IMR-90 (cell line): ENCODE results near the gene ST14. TPM values are rescaled to one million over a fixed set of nuclear protein-coding genes. Genes with fewer than 3 reads are reported as not detected.

Experiments used
- ATAC-seq: fragments of 200-7000 bp; cut with Tn5 transposase; 2 replicates; pipeline ENCODE4 v1.9.1; 2020; ENCODE audit warnings: low read depth, mild to moderate bottlenecking, moderate library complexity
- BruUV-seq: library from RNA; stranded (reverse); fragments of 400-500 nt; replicated peaks from 2 replicates; lab custom pipeline; 2021; lab: Mats Ljungman, UMichigan
- CTCF ChIA-PET: fragments of 300-600 bp; formaldehyde crosslinking; extraction: SDS; loops from one replicate; lab custom pipeline; 2021; ENCODE audit warnings: antibody characterized with exemption; lab: Yijun Ruan, JAX
- POLR2A ChIA-PET: fragments of 300-600 bp; sonication (Branson Sonifier 250); formaldehyde crosslinking; loops from one replicate; lab custom pipeline; 2022; ENCODE audit warnings: antibody characterized with exemption; ENCODE audit not compliant: unreplicated experiment; lab: Charles Lee
- DNase-seq: peaks from one replicate; pipeline ENCODE4 v3.0.0; 2013
- H2AFZ ChIP-seq: replicated peaks from 2 replicates; pipeline ENCODE3; 2013; ENCODE audit warnings: low read length, mild to moderate bottlenecking; ENCODE audit not compliant: poor library complexity
- H2AK5ac ChIP-seq: 2 replicates; pipeline ENCODE4 v1.6.1; 2013; ENCODE audit warnings: low read depth, low read length, inconsistent platforms
- H2AK9ac ChIP-seq: replicated peaks from 2 replicates; pipeline ENCODE3; 2013; ENCODE audit warnings: mild to moderate bottlenecking, low read depth, low read length, moderate library complexity; ENCODE audit not compliant: poor library complexity
- H2BK120ac ChIP-seq: 2 replicates; pipeline ENCODE4 v1.6.1; 2013; ENCODE audit warnings: low read depth, low read length, inconsistent platforms
- H2BK15ac ChIP-seq: 3 replicates; pipeline ENCODE4 v1.6.1; 2013; ENCODE audit warnings: low read depth, low read length, inconsistent platforms
- H2BK20ac ChIP-seq: 2 replicates; pipeline ENCODE4 v1.6.1; 2013; ENCODE audit warnings: low read depth, mild to moderate bottlenecking, inconsistent platforms, low read length, moderate library complexity
- H2BK5ac ChIP-seq: 2 replicates; pipeline ENCODE4 v1.6.1; 2013; ENCODE audit warnings: mild to moderate bottlenecking, low read depth, low read length, inconsistent platforms; ENCODE audit not compliant: poor library complexity, severe bottlenecking
- H3K14ac ChIP-seq: replicated peaks from 2 replicates; pipeline ENCODE4 v1.6.1; 2013; ENCODE audit warnings: low read depth, low read length, inconsistent platforms
- H3K18ac ChIP-seq: 2 replicates; pipeline ENCODE4 v1.6.1; 2013; ENCODE audit warnings: low read depth, low read length, control low read depth
- H3K23ac ChIP-seq: 2 replicates; pipeline ENCODE4 v1.6.1; 2013; ENCODE audit warnings: low read depth, low read length, inconsistent platforms
- H3K27ac ChIP-seq: 2 replicates; pipeline ENCODE4 v1.5.1; 2013; ENCODE audit warnings: mild to moderate bottlenecking, control low read depth, low read length; ENCODE audit not compliant: insufficient read depth
- H3K27me3 ChIP-seq: 2 replicates; pipeline ENCODE4 v1.6.1; 2013; ENCODE audit warnings: low read length; ENCODE audit not compliant: control insufficient read depth, insufficient read depth
- H3K36me3 ChIP-seq: 2 replicates; pipeline ENCODE4 v1.6.1; 2013; ENCODE audit warnings: low read length, mixed read lengths; ENCODE audit not compliant: control insufficient read depth, insufficient read depth
- H3K4ac ChIP-seq: 2 replicates; pipeline ENCODE4 v1.6.1; 2013; ENCODE audit warnings: low read depth, low read length, inconsistent platforms
- H3K4me1 ChIP-seq: 2 replicates; pipeline ENCODE4 v1.6.1; 2013; ENCODE audit warnings: low read length, mixed read lengths; ENCODE audit not compliant: control insufficient read depth, insufficient read depth
- H3K4me2 ChIP-seq: 2 replicates; pipeline ENCODE4 v1.6.1; 2013; ENCODE audit warnings: low read depth, mild to moderate bottlenecking, control low read depth, low read length, moderate library complexity
- H3K4me3 ChIP-seq: 2 replicates; pipeline ENCODE4 v1.5.1; 2013; ENCODE audit warnings: low read depth, mild to moderate bottlenecking, control low read depth, low read length, moderate library complexity; ENCODE audit not compliant: insufficient read depth
- H3K56ac ChIP-seq: 2 replicates; pipeline ENCODE4 v1.6.1; 2013; ENCODE audit warnings: low read length, inconsistent platforms; ENCODE audit not compliant: insufficient read depth; ENCODE audit errors: extremely low read depth
- H3K79me1 ChIP-seq, 2 experiments: 2 replicates each; pipeline ENCODE4 v1.6.1; 2013; ENCODE audit warnings: low read length in 2 of 2, inconsistent platforms in 1 of 2, low read depth in 1 of 2
- H3K9ac ChIP-seq: 2 replicates; pipeline ENCODE4 v1.6.1; 2013; ENCODE audit warnings: low read depth, low read length, control low read depth
- H3K9me1 ChIP-seq: 2 replicates; pipeline ENCODE4 v1.6.1; 2013; ENCODE audit warnings: low read length, inconsistent platforms; ENCODE audit not compliant: insufficient read depth
- H3K9me3 ChIP-seq: 2 replicates; pipeline ENCODE4 v1.6.1; 2013; ENCODE audit warnings: low read length; ENCODE audit not compliant: control insufficient read depth, insufficient read depth
- H4K20me1 ChIP-seq: 2 replicates; pipeline ENCODE4 v1.6.1; 2013; ENCODE audit warnings: low read length, inconsistent platforms; ENCODE audit not compliant: insufficient read depth
- H4K5ac ChIP-seq: 2 replicates; pipeline ENCODE4 v1.6.1; 2013; ENCODE audit warnings: mild to moderate bottlenecking, low read depth, low read length, control low read depth
- H4K8ac ChIP-seq, 2 experiments: 2 replicates each; pipeline ENCODE4 v1.6.1; 2013; ENCODE audit warnings: low read depth in 2 of 2, low read length in 2 of 2, control low read depth in 1 of 2, inconsistent platforms in 1 of 2
- H4K91ac ChIP-seq: 2 replicates; pipeline ENCODE4 v1.6.1; 2013; ENCODE audit warnings: low read depth, low read length, inconsistent platforms; ENCODE audit not compliant: insufficient read depth
- ELK1 ChIP-seq: fragments of 150-350 bp; IDR thresholded peaks from 2 replicates; pipeline ENCODE4 v1.6.1; 2016; ENCODE audit warnings: low read depth, mild to moderate bottlenecking, low read length, moderate library complexity, borderline replicate concordance
- SMC3 ChIP-seq: fragments of 150-350 bp; IDR thresholded peaks from 2 replicates; pipeline ENCODE4 v1.6.1; 2016; ENCODE audit warnings: low read depth, mild to moderate bottlenecking, antibody characterized with exemption, low read length, moderate library complexity
- WGBS, 2 experiments: methylation state at CpG; one replicate each; pipeline versions ENCODE4 v1.1.5 to v1.1.7; 2013; ENCODE audit warnings: missing lambda C conversion rate in 2 of 2; ENCODE audit not compliant: insufficient read length in 1 of 2; ENCODE audit errors: extremely low coverage in 2 of 2; 5-methylcytosine and 5-hydroxymethylcytosine counted together
- dilution Hi-C: fragments of 300-500 bp; cut with HindIII; formaldehyde crosslinking; loops from one replicate; pipeline ENCODE4 v1.14.3; 2018; ENCODE audit warnings: low sequenced_read_pairs; ENCODE audit not compliant: unreplicated experiment
- in situ Hi-C: fragments of 300-500 bp; cut with MboI; formaldehyde crosslinking; loops from 3 replicates; pipeline ENCODE4 v1.14.3; 2019; ENCODE audit warnings: low sequenced_read_pairs, inconsistent platforms, mixed read lengths
- intact Hi-C: fragments of 100-400 bp; cut with micrococcal nuclease; formaldehyde crosslinking; loops from 2 replicates; pipeline ENCODE4 v1.10.0; 2022
- polyA plus RNA-seq, 3 experiments: library from polyadenylated mRNA; depleted of rRNA; stranded (reverse); fragments of >200 nt; gene quantifications; 2 replicates each; pipeline ENCODE4 v1.2.3, GENCODE V29; 2012; ENCODE audit warnings: low replicate concordance in 1 of 3
- total RNA-seq: library from RNA; depleted of rRNA; stranded (reverse); fragments of >200 nt; gene quantifications from 2 replicates; pipeline ENCODE4 v1.2.3, GENCODE V29; 2012

Gene ST14
- total and polyA plus RNA-seq, 2 of the 4 experiments (the other 2 are of a cell fraction): not detected

- H3K14ac ChIP-seq: no peak overlapping the region
- H3K4ac ChIP-seq: no peak overlapping the region
- no peak overlapping the region for H2AFZ ChIP-seq
- no peak for TF ChIP-seq SMC3
- no peak for TF ChIP-seq ELK1
- dilution Hi-C loops: no loop called here
- no peak overlapping the region for H3K4me3 ChIP-seq
- intact Hi-C loops: loop anchor here (5.0 kb wide), 1 partner anchor 38 kb away; no protein-coding TSS in a partner anchor
- H3K27me3 ChIP-seq: no peaks in the 10 kb centered on the region; the same call in none of the 2 replicates
- H2BK120ac ChIP-seq: no peak overlapping the region
- no peaks in the 10 kb centered on the region for H3K4me1 ChIP-seq
- peaks cover 7% of the 10 kb centered on the region for H3K9me1 ChIP-seq
- no peak overlapping the region for H2BK20ac ChIP-seq
- H2AK9ac ChIP-seq: no peak overlapping the region
- H3K18ac ChIP-seq: no peak overlapping the region
- H4K5ac ChIP-seq: no peak overlapping the region
- peaks cover 28% of the 10 kb centered on the region for H4K20me1 ChIP-seq
- H3K23ac ChIP-seq: no peak overlapping the region
- DNase-seq (peak; percentile 41), ATAC-seq (peak; percentile 29; the same call in 1 of the 2 replicates)
- WGBS, 2 experiments: no CpG with 5 or more reads among the region's 2 CpGs
- no peak overlapping the region for H3K4me2 ChIP-seq
- POLR2A ChIA-PET: no interaction called here
- H2BK15ac ChIP-seq: no peak overlapping the region
- CTCF ChIA-PET: interaction anchor here (0.6 to 0.9 kb wide), 2 partner anchors 50 to 92 kb away, joined by 3 to 8 read pairs; no protein-coding TSS in a partner anchor
- H3K27ac ChIP-seq: no peak overlapping the region
- no peak overlapping the region for H2BK5ac ChIP-seq
- no peak overlapping the region for H2AK5ac ChIP-seq
- no peak overlapping the region for H3K56ac ChIP-seq
- H4K8ac ChIP-seq: no peak overlapping the region
- no peak overlapping the region for H4K91ac ChIP-seq
- peaks cover 22% of the 10 kb centered on the region for H3K36me3 ChIP-seq
- BruUV-seq: no TSS peak
- in situ Hi-C loops: no loop called here
- no peak overlapping the region for H3K9ac ChIP-seq
- peaks cover 10 to 16% of the 10 kb centered on the region in 2 experiments for H3K79me1 ChIP-seq
- no peaks in the 10 kb centered on the region for H3K9me3 ChIP-seq
These were observed 44.4 kb upstream of the ST14 start for GRCh38 chr11:130115218-130115617.
